HTERT RPE-1 (cell line): ENCODE measurements around the gene NCKIPSD.

Experiments
- in situ Hi-C: fragments of 300-500 bp; cut with MboI; formaldehyde crosslinking; loops from 4 replicates; pipeline ENCODE4 v1.14.3; 2020; ENCODE audit warnings: low sequenced_read_pairs

The NCKIPSD gene

DNA sequence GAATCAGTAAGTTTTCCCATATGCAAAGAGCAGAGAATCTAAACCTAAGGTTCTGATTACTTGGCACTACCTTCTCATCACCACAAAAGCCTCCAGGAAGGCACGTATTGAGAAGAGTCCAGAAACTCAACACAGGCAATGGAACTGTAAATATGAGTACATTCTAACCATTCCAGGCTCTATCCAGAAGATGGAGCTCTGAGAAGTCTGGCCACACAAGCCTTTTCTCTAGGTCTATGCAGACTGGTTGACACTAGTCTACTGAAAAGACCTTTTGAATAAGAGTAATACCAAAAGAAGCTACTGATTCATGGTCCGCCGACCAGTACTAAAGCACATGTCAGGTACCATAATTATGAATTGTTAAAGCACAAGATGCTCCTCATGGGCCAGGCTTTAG, 12.2 kb upstream of the NCKIPSD start:
- in situ Hi-C loops = no loop called here

DNA sequence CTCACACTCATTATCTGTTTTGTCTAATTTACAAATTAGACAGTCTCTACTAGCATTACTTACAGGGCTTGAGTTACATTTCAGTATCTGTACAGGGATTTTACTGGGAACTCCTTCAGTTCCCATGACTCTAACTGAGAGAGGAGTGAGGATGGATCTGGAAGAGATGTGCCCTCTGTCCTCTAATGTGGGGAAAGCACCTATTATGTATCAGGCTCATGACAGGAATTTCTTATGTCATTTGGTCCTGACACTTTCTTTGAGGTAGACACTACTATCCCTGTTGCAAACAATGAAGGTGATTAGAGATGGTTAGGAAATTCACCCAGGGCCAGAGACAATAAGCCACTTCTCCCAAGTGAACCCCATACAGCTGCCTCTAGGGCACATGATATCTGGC, 10.9 kb upstream of the NCKIPSD start:
- in situ Hi-C loops = no loop called here

DNA sequence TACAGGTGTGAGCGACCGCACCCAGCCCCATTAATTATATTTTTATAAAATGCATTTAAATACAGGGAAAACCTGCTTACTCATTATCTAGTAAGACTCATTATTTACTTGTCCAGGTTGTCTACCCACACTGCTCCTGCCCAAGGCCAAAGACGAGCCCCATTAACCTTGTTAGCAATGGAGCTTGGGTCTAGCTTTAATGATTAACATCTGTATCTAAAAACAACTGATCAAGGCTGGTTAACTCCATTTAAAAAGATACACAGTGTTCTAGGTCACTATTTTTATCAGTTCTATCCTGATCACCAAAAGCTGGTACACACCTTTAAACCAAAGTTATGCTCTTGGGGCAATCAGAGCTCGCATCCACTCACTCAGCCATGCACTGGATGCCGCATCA, 10.4 kb upstream of the NCKIPSD start:
- in situ Hi-C loops = no loop called here

DNA sequence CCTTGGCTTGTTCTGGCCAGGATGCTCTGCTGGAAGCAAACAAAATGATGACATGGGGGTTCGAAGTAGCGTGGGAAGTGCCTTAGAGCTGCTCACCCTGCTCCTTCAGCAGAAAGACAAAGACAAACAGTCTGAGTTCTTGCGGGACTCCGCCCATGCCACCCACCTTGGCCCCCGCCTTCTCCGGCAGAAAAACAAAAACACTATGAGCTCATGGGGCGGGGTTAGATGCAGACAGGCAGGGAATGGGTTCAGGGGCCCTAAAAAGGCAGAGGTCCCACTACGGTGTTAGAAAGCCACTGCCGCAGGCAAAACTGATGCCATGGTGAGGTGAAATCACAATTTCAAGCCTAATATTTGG, 9.7 kb upstream of the NCKIPSD start:
- in situ Hi-C loops = no loop called here

DNA sequence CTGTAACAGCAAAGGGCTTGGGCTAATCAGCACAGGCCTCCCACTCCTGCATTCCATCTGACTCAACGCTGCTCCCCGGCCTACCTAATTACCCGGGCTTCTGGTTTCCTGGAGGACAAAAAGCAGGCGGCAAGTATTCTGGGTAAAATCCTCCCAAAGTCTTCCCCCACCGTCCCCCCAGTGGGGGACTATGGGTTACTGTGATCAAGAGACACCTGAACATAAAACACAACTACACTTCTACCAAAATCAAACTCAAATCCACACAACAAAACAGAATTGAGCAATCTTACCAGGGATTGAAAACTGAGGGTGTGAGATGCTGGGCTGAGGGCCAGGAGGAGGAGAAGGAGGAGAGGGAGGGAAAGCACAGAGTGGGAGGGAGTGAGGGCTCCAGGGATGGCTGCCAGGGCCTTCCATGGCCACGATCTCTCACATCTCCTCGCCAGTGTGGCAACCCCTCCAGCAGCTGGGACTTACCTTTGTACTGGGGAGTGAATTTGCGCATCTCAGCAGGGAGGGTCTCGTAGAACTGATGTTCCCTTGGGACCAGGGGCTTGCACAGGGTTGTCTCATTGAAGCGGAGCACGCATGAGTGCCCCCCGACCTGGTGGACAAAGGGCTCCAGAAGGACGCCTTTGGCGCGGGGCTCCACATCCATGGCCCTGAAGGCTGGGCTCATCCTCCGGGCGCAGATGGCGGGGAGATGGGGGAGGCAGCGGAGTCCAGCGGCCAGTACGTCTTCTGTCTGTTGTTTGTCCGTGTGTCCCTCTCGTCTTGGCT, 9.1 kb upstream of the NCKIPSD start:
- in situ Hi-C loops = no loop called here

DNA sequence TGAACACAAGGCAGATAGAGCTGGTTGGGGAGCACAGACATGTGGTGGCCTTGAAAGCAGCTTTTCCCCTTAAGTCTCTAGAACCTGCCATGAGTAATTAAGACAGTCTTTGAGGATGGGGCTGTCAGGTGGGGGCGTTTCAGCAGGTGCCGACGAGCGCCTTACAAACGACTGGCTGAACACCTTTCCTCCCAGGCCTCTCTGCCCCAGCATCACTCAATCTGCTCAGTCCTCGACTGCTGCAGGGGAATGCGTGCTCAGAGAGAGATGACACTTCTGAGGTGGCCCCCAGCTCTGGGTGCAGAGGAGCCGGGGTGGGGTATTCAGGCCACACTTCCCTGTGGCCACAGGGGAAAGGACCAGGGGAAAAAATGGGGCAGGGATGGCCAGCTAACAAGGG, 8.1 kb upstream of the NCKIPSD start:
- in situ Hi-C loops = no loop called here

DNA sequence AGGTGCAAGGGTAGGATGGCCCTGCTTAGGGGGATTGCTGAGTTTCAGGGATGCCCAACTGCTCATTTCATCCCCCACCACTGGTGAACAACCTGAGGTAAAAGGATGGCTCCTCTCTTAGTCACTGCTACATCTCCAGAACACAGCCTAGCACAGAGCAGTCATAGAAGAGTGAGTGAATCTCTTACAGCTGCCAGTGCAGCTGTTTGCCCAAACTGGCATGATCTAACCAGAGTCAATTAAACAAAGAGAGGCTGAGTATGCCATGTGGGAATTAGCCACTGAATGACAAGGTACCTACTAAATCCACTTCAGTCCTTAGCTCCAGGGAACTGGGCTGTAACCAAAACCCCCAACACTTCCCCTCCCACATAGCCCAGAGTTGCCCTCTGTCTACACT, 6.8 kb upstream of the NCKIPSD start:
- in situ Hi-C loops = no loop called here

DNA sequence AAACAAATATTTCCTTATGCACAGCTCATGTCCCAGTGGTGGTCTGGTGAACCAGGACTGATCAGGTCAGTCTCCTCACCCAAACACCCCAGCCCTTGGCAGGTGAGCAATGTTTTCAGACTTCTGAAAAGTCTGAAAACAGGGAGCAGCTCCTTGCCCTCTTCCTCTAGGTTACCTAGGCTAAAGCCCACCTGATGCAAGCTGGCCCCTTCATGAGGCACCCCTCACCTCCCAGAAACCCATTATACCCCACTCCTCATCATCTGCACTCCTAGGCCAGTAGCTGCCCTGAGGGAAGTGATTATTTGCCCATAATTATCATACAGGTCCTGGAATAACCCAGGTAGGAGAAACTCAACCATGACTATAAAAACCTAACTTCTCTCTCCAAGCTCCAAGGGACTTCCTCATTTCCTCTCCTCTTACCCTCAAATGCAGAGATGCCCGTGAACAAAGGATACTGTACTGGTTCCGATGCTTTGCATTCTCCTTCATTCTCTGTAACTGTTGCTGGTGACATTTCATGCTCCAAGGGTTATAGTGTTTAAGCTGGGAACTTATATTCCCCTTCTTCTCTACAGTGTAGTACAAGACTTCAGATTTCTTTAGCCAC, 5.2 kb upstream of the NCKIPSD start:
- in situ Hi-C loops = no loop called here

DNA sequence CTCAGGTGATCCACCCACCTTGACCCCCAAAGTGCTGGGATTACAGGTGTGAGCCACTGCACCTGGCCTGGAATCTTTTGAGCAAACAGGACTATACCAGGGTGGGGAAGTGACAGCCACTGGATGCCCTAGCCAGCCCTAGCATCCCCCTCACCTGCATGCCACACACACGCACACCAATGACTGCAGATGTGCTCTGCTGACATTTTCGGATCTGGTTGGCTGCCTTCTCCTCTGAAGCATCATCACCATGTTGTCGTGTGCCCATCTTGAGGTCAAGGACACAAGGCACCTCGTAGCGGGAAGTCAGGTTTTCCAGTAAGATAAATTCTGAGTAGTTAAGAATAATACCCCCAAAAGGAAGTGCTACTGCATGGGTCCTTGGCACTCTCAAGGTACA, 3.7 kb upstream of the NCKIPSD start:
- in situ Hi-C loops = no loop called here

DNA sequence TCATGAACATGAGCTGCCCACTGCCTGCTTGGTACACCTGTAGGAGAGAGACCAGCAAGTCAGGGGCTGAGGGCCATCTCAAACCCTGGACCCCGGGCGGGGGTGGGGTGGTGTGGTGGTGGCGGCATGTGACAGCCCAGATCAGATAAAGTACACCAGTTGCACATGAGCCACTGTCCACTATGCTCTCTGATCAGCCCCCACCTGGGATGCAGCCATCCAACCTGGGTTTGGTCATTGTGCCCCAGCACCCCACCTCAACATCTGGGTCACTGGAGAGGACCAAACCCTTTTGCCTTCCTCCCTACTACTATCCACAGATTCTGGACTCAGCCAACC, 3.0 kb upstream of the NCKIPSD start:
- in situ Hi-C loops = no loop called here

DNA sequence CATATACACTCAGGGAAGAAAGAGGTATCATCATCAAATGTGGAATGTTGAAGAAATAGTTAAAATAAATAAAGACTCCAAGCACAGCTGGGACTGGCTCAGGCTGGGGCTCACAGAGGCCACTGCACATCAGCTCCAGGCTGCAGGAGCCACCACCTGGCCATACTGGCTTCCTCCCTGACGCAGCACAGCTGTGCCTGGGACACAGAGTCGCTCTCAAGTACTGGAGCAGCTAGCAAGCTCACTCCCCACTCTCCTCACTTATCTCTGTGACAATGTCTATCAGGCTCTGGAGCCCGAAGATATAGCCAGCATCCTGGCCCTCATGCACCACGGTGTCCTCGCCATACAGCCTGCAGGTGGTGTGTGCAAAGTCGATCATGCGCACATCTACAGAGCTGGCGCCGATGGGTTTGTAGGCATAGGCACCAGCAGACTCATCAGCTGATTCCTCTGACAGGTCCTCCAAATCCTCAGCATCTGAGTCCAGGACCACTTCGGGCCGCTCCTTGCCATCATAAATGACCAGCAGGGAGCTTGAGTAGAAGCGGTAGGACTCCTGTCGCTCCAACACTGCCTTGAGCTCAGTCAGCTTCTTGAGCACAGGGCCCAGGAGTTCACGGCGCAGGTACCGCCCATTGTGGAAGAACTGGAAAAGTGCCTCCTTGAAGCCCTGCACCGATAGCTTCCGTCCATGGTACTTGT, 2.5 kb upstream of the NCKIPSD start:
- in situ Hi-C loops = no loop called here

DNA sequence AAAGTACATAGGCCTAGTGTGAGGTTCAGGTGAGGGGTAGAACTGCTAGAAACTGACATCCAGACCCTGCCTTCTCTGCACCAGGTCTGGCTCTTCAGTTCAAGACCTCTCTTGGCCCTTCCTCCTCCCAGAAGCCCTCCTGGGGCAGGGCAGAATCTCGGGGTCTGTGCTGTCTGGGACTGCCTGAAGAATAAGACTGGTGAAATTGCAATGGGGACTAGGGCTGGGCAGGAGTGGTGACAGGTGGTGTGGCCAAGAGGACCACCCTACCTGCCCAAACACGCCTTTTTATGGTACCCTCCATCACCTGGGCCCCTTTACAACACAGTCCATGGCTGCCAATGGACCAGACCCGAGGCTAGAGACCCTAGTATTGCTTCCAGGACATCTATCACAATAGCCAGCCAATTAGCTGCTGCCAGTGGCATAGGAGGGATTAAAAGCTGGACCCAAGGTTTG, 1.5 kb upstream of the NCKIPSD start:
- in situ Hi-C loops = no loop called here

DNA sequence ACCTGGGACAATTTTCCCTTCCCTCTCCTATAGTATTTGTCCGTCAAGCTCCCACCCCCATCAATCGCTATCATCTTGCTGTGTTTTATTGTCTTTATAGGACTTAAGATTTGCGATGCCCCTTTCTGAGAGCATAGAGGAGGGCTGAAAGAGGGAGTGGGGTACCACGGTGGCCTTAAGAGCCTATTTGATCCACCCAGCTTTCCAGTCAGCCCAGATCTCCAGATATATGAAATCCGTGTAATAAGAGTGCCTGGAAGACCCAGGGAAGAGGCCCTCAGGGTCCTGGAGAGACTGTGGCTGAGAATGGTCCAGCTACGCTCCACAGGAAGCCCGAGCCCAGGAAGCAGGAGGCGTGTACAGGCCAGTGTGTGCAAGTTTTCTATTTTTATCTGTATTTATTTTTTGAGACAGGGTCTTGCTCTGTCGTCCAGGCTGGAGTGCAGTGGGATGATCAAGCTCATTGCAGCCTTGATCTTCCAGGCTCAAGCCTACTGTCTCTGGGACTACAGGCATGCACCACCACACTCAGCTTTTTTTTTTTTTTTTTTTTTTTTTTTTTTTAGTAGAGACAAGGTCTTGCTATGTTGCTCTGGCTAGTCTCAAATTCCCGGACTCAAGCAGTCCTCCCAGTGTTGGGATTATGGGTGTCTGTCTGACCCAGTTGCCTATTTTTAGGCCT, 964 bp upstream of the NCKIPSD start:
- in situ Hi-C loops = no loop called here

DNA sequence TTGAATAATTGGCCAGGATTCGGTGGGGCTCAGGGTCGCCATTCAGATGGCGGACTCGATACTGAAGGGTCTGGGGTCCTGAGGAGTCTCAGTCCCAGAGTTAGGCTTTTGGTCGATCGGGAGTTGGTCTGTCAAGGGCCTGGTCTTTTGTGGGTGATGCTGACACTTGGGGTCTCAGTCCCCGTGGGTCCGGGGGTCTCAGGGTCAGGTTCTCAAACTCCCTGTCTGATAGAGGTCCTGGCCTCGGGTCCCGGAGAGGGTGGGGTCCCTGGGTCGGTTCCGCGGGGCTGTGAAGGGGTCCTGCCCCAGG, 467 bp downstream of the NCKIPSD start:
- in situ Hi-C loops = no loop called here

DNA sequence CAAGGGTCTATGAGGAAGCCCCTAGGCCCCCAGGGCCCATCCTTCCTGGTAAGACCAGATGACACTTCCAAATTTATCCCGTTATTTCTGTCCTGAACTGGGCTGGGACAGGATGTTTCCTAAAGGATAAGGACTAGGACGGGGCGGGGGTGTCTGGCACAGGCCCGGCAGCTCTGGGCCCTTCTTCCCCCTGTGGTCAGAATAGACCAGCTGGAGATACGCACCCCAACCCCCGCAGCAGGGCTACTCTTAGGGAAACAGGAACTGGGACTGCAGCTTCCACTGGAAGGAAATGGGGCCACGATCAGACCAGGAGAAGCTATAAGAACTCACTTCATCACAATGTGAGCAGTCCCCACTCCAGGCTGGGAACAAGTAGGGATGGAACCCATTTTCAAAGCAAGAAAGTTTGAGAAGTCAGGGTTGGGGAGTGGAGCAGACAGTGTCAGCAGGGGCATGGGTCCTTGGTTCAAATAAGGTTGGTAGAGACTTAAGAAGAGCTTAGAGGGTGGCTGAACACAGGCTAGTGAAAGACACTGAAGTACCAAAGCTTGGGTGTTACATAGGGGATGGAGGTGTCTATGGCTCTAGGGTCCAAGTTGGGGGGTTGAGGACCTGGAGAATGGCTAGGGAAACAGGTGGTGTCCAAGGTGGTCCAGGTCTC, 1.1 kb downstream of the NCKIPSD start:
- in situ Hi-C loops = no loop called here

DNA sequence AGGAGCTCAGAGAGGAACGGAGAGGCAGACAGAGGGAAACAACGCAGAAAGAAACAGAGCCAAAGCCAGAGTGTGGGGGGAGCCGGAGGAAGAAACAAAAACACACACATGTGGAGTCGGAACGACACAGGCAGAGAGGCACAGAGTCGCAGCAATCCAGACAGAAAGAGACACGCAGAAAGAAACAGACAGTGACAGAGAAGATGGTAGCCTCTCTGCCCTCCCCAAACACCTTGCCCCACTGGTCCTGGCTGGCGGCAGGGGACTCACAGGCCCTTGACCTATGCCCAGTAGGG, 1.7 kb downstream of the NCKIPSD start:
- in situ Hi-C loops = no loop called here

DNA sequence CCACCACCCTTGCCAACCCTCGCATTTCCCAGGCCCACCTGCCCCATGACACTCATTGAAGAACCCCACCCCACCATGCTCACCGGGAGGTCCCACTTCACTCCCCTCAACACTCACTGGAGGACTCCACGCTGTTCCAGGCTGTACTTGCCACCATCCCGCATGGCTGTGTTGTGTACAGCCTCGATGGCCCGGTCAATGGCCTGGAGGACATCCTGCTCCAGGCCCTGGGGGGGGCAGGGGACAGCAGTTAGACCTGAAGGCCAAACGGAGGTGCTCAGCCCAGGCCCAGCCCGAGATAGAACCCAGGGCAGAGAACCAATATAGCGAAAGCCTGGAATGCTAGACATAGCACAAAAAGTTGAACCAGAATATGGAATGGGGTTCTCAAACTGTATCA, 2.9 kb downstream of the NCKIPSD start:
- in situ Hi-C loops = no loop called here

DNA sequence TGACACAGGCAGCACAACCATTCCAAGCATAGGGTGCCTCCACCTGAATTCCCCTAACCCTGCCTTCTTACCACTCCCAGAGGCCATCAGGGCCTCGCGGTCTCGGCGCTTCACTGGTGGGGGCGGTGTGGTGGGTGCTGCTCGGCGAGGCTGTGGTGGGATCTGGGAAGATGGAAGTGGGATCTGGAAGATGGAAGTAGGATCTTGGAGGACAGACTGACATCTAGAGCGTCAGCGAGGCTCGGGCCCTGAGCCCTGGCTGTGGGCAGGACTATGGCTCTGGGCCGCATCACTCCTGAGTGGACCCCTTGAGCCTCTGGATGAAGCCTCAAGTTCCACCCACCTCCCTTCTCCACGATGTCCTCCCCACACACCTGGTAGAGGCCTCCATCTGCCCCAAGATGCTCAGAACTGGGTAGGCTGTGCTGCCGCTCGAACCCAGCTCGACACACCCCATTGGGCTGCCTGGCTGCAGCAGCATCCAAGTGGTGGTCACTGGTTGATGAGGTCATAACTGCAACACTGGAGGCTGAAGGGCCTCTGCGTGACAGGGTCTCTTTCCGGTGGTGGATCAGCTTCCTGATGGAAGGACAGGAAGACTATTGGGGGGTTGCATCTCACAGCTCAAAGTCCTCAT, 3.6 kb downstream of the NCKIPSD start:
- in situ Hi-C loops = no loop called here

DNA sequence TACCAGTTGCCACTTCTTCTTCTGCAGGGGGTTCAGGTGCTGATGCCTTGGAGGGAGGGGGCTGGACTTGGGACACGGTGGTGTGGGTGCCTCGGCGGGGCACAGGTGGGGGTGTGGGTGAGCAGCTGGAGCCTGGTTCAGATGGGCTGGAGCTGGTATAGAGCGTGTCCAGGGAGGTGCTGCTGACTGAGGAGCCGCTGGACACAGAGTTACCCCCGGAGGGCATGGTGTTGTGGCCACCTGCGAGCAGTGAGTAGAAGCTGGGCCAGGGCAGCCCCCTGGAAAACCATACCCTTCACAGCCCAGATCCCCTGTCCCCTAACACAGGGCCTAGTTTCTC, 4.2 kb downstream of the NCKIPSD start:
- in situ Hi-C loops = no loop called here

DNA sequence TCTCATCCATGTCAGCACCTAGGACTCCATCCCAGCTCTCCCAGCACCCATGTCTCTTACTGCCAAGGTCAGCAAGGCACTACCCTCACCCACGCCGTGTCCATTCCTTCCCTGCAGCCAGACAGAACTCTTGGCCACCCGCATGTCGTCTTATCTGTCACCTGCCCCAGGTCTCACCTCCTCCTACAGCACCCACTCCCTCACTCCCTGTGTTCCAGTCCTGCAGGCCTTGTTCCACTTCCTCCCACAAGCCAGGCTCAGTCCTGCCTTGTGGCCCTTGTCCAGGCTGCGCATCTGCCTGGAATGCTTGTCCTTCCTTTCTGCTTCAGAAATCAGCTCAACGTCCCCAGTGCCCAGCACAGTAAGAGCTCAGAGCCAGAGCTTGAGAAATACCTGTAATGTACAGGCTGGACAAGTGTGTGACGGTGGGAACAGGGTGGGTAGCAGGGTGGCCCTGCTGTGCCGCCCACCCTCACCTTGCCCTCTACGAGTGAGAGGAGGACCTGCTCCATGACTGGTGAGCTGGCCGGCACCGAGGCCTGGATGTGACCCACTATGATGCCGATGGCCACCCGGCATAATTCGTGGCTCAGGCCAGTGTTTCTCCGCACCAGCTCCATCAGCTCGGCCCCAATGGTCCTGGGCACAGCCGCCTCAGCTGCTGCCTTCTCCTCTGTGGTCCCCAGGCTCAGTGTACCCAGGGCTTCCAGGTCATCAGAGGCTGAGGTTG, 4.7 kb downstream of the NCKIPSD start:
- in situ Hi-C loops = no loop called here
